Panc1 (cell line): ENCODE results near the gene CD320. TPM values are rescaled to one million over a fixed set of nuclear protein-coding genes. Genes with fewer than 3 reads are reported as not detected.

Experiments used
- ATAC-seq: fragments of 200-7000 bp; cut with Tn5 transposase; 2 replicates; pipeline ENCODE4 v1.9.1; 2020; ENCODE audit warnings: mild to moderate bottlenecking, moderate library complexity
- BruUV-seq: library from RNA; stranded (reverse); fragments of 400-500 nt; replicated peaks from 2 replicates; lab custom pipeline; 2021; lab: Mats Ljungman, UMichigan
- CTCF ChIA-PET: fragments of 300-600 bp; sonication (Branson Sonifier 250); formaldehyde crosslinking; loops from one replicate; lab custom pipeline; 2022; ENCODE audit warnings: antibody characterized with exemption; lab: Charles Lee
- POLR2A ChIA-PET: fragments of 300-600 bp; sonication (Branson Sonifier 250); formaldehyde crosslinking; loops from one replicate; lab custom pipeline; 2022; ENCODE audit warnings: antibody characterized with exemption; lab: Charles Lee
- DNase-seq: peaks from one replicate; pipeline ENCODE4 v3.0.0-alpha.2; 2010; ENCODE audit warnings: low read depth, low spot score
- H3K27ac ChIP-seq: 2 replicates; pipeline ENCODE4 v1.5.1; 2011; ENCODE audit warnings: mild to moderate bottlenecking, low read length, inconsistent platforms
- H3K27me3 ChIP-seq: fragments of 200-500 bp; sonication (Bioruptor generic); 2 replicates; pipeline ENCODE4 v1.6.0; 2014; ENCODE audit warnings: low read length, inconsistent platforms; ENCODE audit not compliant: control insufficient read depth, insufficient read depth
- H3K36me3 ChIP-seq: fragments of 200-500 bp; sonication (Bioruptor generic); 2 replicates; pipeline ENCODE4 v1.5.1; 2014; ENCODE audit warnings: inconsistent platforms, mild to moderate bottlenecking, low read length, moderate library complexity; ENCODE audit not compliant: control insufficient read depth, insufficient read depth
- H3K4me1 ChIP-seq: 2 replicates; pipeline ENCODE4 v1.5.1; 2011; ENCODE audit warnings: inconsistent platforms, mild to moderate bottlenecking, low read length, moderate library complexity; ENCODE audit not compliant: control insufficient read depth, insufficient read depth
- H3K4me3 ChIP-seq, 2 experiments: 2 replicates each; pipeline ENCODE4 v1.5.1; 2011 to 2012; ENCODE audit warnings: low read depth in 2 of 2, low read length in 2 of 2, mild to moderate bottlenecking in 2 of 2, inconsistent platforms in 1 of 2, moderate library complexity in 1 of 2
- H3K9me3 ChIP-seq: fragments of 200-500 bp; sonication (Bioruptor generic); 2 replicates; pipeline ENCODE4 v1.5.1; 2014; ENCODE audit warnings: low read depth, mild to moderate bottlenecking, inconsistent platforms, low read length, moderate library complexity; ENCODE audit not compliant: control insufficient read depth, insufficient read depth
- CTCF ChIP-seq: fragments of 450-650 bp; IDR thresholded peaks from 2 replicates; pipeline ENCODE4 v1.5.1; 2017; ENCODE audit warnings: mild to moderate bottlenecking
- POLR2AphosphoS5 ChIP-seq: IDR thresholded peaks from 2 replicates; pipeline ENCODE4 v1.6.1; 2012; ENCODE audit warnings: mild to moderate bottlenecking, low read depth, low read length, moderate library complexity
- REST ChIP-seq, 2 experiments: IDR thresholded peaks; 2 replicates each; pipeline ENCODE4 v1.6.1; 2011 to 2012; ENCODE audit warnings: low read depth in 2 of 2, control low read depth in 1 of 2, low read length in 1 of 2, mild to moderate bottlenecking in 1 of 2, moderate library complexity in 1 of 2; ENCODE audit not compliant: insufficient read depth in 1 of 2
- SIN3A ChIP-seq: IDR thresholded peaks from 2 replicates; pipeline ENCODE4 v1.6.1; 2012; ENCODE audit warnings: low read depth, mild to moderate bottlenecking, low read length, moderate library complexity, borderline replicate concordance; ENCODE audit not compliant: insufficient read depth
- TCF7L2 ChIP-seq: IDR thresholded peaks from 2 replicates; pipeline ENCODE4 v1.6.1; 2011; ENCODE audit warnings: mild to moderate bottlenecking, low read depth, low read length, inconsistent platforms
- in situ Hi-C: cut with HindIII; loops from 2 replicates; pipeline ENCODE4 v1.10.0; 2016; ENCODE audit warnings: low sequenced_read_pairs, low pct_unique_long_range_greater_than_20kb
- intact Hi-C: fragments of 100-400 bp; cut with micrococcal nuclease; formaldehyde crosslinking; loops from one replicate; pipeline ENCODE4 v1.10.0; 2022; ENCODE audit not compliant: unreplicated experiment
- total RNA-seq: library from RNA; stranded (reverse); gene quantifications from one replicate; pipeline ENCODE4 v1.2.1, GENCODE V29; 2021; ENCODE audit not compliant: unreplicated experiment

CD320 gene
- total RNA-seq, 1 experiment from 2014 or later = 120 TPM

DNA sequence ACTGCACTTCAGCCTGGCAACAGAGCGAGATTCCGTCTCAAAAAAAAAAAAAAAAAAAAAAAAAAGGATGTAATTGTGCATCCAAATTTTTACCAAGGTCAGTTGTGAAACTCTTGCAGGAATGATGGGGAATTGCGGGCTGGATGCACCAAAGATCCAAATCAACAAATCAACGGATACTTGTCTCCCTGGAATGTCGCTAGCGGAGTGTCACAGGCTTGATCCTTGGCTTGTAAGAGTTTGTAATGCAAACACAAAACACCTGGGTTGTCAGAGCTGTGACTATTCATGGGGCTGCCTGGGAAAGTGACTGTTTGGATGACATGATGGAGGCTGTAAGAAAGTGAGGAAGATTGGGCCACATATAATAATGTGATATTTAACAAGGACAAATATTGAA, 30.7 kb upstream of the CD320 start:
- ChIA-PET CTCF (no interaction called here), POLR2A (no interaction called here)
- Histone ChIP-seq H3K4me3 (no peak overlapping the region), H3K27me3 (no peaks in the 10 kb centered on the region; the same call in 1 of the 2 replicates), H3K9me3 (no peaks in the 10 kb centered on the region), H3K4me1 (no peaks in the 10 kb centered on the region), H3K36me3 (no peaks in the 10 kb centered on the region), H3K27ac (no peak overlapping the region)
- in situ Hi-C loops (no loop called here), intact Hi-C loops (no loop called here)
- no TSS peak for BruUV-seq
- ATAC-seq (no peak), DNase-seq (no peak)
- no peak for TF ChIP-seq REST (IDR thresholded peaks at IDR 0.05; ENCODE audit: insufficient read depth in 1 of 2, low read depth in 2 of 2, low read length in 1 of 2)
- no peak for TF ChIP-seq SIN3A
- no peak for TF ChIP-seq CTCF
- no peak for TF ChIP-seq TCF7L2
- no peak for TF ChIP-seq POLR2AphosphoS5

- ChIA-PET POLR2A (no interaction called here), CTCF (no interaction called here)
- ATAC-seq = no peak
- TF ChIP-seq TCF7L2 (no peak), REST (IDR thresholded peaks at IDR 0.05; ENCODE audit: insufficient read depth in 1 of 2, low read depth in 2 of 2, low read length in 1 of 2) (no peak), CTCF (no peak), POLR2AphosphoS5 (no peak), SIN3A (no peak)
- Histone ChIP-seq H3K36me3 (no peaks in the 10 kb centered on the region), H3K27me3 (no peaks in the 10 kb centered on the region; the same call in 1 of the 2 replicates), H3K4me3 (no peak overlapping the region), H3K4me1 (no peaks in the 10 kb centered on the region), H3K9me3 (no peaks in the 10 kb centered on the region), H3K27ac (no peak overlapping the region)
- intact Hi-C loops = no loop called here
- no peak for DNase-seq
- no TSS peak for BruUV-seq
- in situ Hi-C loops = no loop called here
Measured at GRCh38 chr19:8337728-8338127, 29.6 kb upstream of the CD320 start.
